Peyer's patch (tissue), 4 donors: ENCODE results near the gene CNOT10. TPM values are rescaled to one million over a fixed set of nuclear protein-coding genes. Genes with fewer than 3 reads are reported as not detected.

Source experiments
- DNase-seq, 3 donors: peaks; one replicate each; pipeline ENCODE4 v3.0.0-alpha.2; 2017 to 2019
- H3K27ac ChIP-seq, 4 donors: fragments of 200-600 bp; sonication (generic); one replicate each; pipeline ENCODE4 v1.5.1; 2016 to 2019
- H3K27me3 ChIP-seq, 2 donors: fragments of 200-600 bp; sonication (generic); one replicate each; pipeline ENCODE4 v1.5.1; 2019
- H3K36me3 ChIP-seq, 3 donors: fragments of 200-600 bp; sonication (generic); one replicate each; pipeline ENCODE4 v1.5.1; 2016 to 2019
- H3K4me1 ChIP-seq, 4 donors: fragments of 200-600 bp; sonication (generic); one replicate each; pipeline ENCODE4 v1.5.1; 2016 to 2019
- H3K4me3 ChIP-seq, 4 donors: fragments of 200-600 bp; sonication (generic); 1 replicate in 3 of 4; 2 replicates in 1 of 4; pipeline ENCODE4 v1.5.1; 2016 to 2019; ENCODE audit warnings: mild to moderate bottlenecking in 1 of 4
- H3K9me3 ChIP-seq, 4 donors: fragments of 200-600 bp; sonication (generic); one replicate each; pipeline ENCODE4 v1.5.1; 2016 to 2019; ENCODE audit warnings: mild to moderate bottlenecking in 1 of 4
- CTCF ChIP-seq, 6 experiments: fragments of 450-650 bp in 4 of 6; fragments of 200-600 bp in 2 of 6; sonication (generic) in 1 of 6; IDR thresholded peaks; one replicate each; pipeline ENCODE4 v1.5.1; 2017 to 2019; ENCODE audit warnings: antibody characterized with exemption in 6 of 6, mild to moderate bottlenecking in 3 of 6, moderate library complexity in 1 of 6
- POLR2A ChIP-seq, 2 donors: fragments of 450-650 bp; IDR thresholded peaks; one replicate each; pipeline ENCODE4 v1.5.1; 2017; ENCODE audit warnings: antibody characterized with exemption in 2 of 2, mild to moderate bottlenecking in 2 of 2, moderate library complexity in 2 of 2
- total RNA-seq, 4 donors: library from RNA; depleted of rRNA; stranded (reverse); fragments of >200 nt; gene quantifications; one replicate each; pipeline ENCODE4 v1.1.0, GENCODE V29; 2016

CNOT10 gene
- total RNA-seq, 4 donors from 2014 or later: 22.8 to 46.3 (median 31.5) TPM

- Histone ChIP-seq H3K27ac (no peak overlapping the region), H3K36me3 (peaks cover 0 to 22% (median 0%) of the 10 kb centered on the region in 3 donors), H3K27me3 (no peaks in the 10 kb centered on the region), H3K4me3 (no peak overlapping the region), H3K4me1 (no peaks in the 10 kb centered on the region), H3K9me3 (no peaks in the 10 kb centered on the region)
- TF ChIP-seq CTCF (IDR thresholded peaks at IDR 0.05): no peak
- TF ChIP-seq POLR2A (IDR thresholded peaks at IDR 0.05): no peak
- no peak for DNase-seq
These were observed 58.9 kb downstream of the CNOT10 start for GRCh38 chr3:32743934-32744333.

GRCh38 chr3:32751377-32751776, 66.4 kb downstream of the CNOT10 start:
- Histone ChIP-seq H3K27ac (no peak overlapping the region), H3K36me3 (peaks cover 0 to 11% (median 0%) of the 10 kb centered on the region in 3 donors), H3K27me3 (no peaks in the 10 kb centered on the region), H3K9me3 (no peaks in the 10 kb centered on the region), H3K4me3 (no peak overlapping the region), H3K4me1 (no peaks in the 10 kb centered on the region)
- TF ChIP-seq CTCF (IDR thresholded peaks at IDR 0.05) (no peak), POLR2A (IDR thresholded peaks at IDR 0.05) (no peak)
- no peak for DNase-seq

GRCh38 chr3:32755761-32756160, 70.8 kb downstream of the CNOT10 start:
- H3K27ac ChIP-seq: no peak overlapping the region
- H3K27me3 ChIP-seq: no peaks in the 10 kb centered on the region
- no peaks in the 10 kb centered on the region for H3K9me3 ChIP-seq
- no peaks in the 10 kb centered on the region for H3K4me1 ChIP-seq
- no peak overlapping the region for H3K4me3 ChIP-seq
- H3K36me3 ChIP-seq: peaks cover 0 to 26% (median 0%) of the 10 kb centered on the region in 3 donors
- TF ChIP-seq CTCF (IDR thresholded peaks at IDR 0.05): no peak
- DNase-seq: no peak

GRCh38 chr3:32757618-32758374, 72.8 kb downstream of the CNOT10 start:
- DNase-seq: no peak
- H3K27ac ChIP-seq: no peak overlapping the region
- H3K4me3 ChIP-seq: no peak overlapping the region
- no peaks in the 10 kb centered on the region for H3K9me3 ChIP-seq
- H3K36me3 ChIP-seq: peaks cover 0 to 38% (median 0%) of the 10 kb centered on the region in 3 donors
- H3K4me1 ChIP-seq: no peaks in the 10 kb centered on the region
- TF ChIP-seq CTCF (IDR thresholded peaks at IDR 0.05): no peak
- no peak for TF ChIP-seq POLR2A (IDR thresholded peaks at IDR 0.05)
- H3K27me3 ChIP-seq: no peaks in the 10 kb centered on the region

GRCh38 chr3:32758375-32758753, 73.4 kb downstream of the CNOT10 start:
- H3K4me1 ChIP-seq: no peaks in the 10 kb centered on the region
- DNase-seq: no peak
- peaks cover 0 to 38% (median 0%) of the 10 kb centered on the region in 3 donors for H3K36me3 ChIP-seq
- H3K4me3 ChIP-seq: no peak overlapping the region
- H3K27ac ChIP-seq: no peak overlapping the region
- TF ChIP-seq POLR2A (IDR thresholded peaks at IDR 0.05) (no peak), CTCF (IDR thresholded peaks at IDR 0.05) (no peak)
- H3K27me3 ChIP-seq: no peaks in the 10 kb centered on the region
- H3K9me3 ChIP-seq: no peaks in the 10 kb centered on the region
